Left ventricle myocardium inferior (tissue), 1 donor: ENCODE data around the gene INO80. TPM values are rescaled to one million over a fixed set of nuclear protein-coding genes. Genes with fewer than 3 reads are reported as not detected.

ENCODE experiments used
- DNase-seq: peaks from one replicate; pipeline ENCODE4 v3.0.0-alpha.2; 2020
- H3K27ac ChIP-seq: fragments of 200-600 bp; replicated peaks from 2 replicates; pipeline ENCODE4 v1.8.0; 2021
- H3K27me3 ChIP-seq: fragments of 200-600 bp; 2 replicates; pipeline ENCODE4 v1.8.0; 2021; ENCODE audit warnings: low read depth
- H3K36me3 ChIP-seq: fragments of 200-600 bp; 2 replicates; pipeline ENCODE4 v1.8.0; 2021
- H3K4me1 ChIP-seq: fragments of 200-600 bp; 2 replicates; pipeline ENCODE4 v1.8.0; 2021
- H3K4me3 ChIP-seq: fragments of 200-600 bp; 2 replicates; pipeline ENCODE4 v1.8.0; 2021; ENCODE audit warnings: mild to moderate bottlenecking, moderate library complexity
- H3K9me3 ChIP-seq: fragments of 200-600 bp; replicated peaks from 2 replicates; pipeline ENCODE4 v1.8.0; 2021
- intact Hi-C: fragments of 100-400 bp; cut with micrococcal nuclease; formaldehyde crosslinking; loops from one replicate; pipeline ENCODE4 v1.11.0; 2022
- total RNA-seq: library from RNA; stranded (reverse); fragmentation: NEBNext Ultra II Directional; extraction: Animal tissue kit (Norgen Biotek cat#: 25700); gene quantifications from one replicate; pipeline ENCODE4 v1.2.1, GENCODE V29; 2021
- TF ChIP-seq, protein P1 (sequence below): fragments of 200-600 bp; IDR thresholded peaks from 2 replicates; pipeline ENCODE4 v1.8.0; 2021; ENCODE audit warnings: antibody characterized with exemption, mild to moderate bottlenecking, borderline replicate concordance
- donor health status: DM: no; HTN: yes; CAD: no; lungs with severe emphysema.

The INO80 gene
- total RNA-seq, 1 donor from 2014 or later: 8.6 TPM

DNA sequence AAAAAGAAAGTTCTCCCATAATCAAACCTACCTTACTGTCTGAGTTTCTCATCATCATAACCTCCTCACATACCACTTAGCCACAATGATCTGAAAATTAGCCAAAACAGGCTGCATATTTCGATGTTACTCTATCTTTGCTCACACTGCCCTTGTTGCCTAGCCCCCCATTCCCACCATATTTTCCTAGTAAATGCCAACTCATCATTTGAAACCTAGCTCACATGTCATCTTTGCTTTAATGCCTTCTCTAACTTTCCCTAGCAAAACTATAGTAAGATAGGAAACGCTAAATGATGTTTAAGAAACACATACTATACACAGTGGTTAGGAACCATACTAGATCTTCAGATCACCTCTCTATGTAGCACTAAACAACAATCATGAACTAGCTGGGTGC lies 64.9 kb downstream of the INO80 start:
- H3K4me1 ChIP-seq: no peaks in the 10 kb centered on the region
- H3K27me3 ChIP-seq: no peaks in the 10 kb centered on the region
- no peak overlapping the region for H3K27ac ChIP-seq
- intact Hi-C loops: no loop called here
- no peak for DNase-seq
- H3K9me3 ChIP-seq: no peaks in the 10 kb centered on the region
- H3K4me3 ChIP-seq: no peak overlapping the region
- peaks cover 100% of the 10 kb centered on the region for H3K36me3 ChIP-seq
- TF ChIP-seq, protein P1, sequence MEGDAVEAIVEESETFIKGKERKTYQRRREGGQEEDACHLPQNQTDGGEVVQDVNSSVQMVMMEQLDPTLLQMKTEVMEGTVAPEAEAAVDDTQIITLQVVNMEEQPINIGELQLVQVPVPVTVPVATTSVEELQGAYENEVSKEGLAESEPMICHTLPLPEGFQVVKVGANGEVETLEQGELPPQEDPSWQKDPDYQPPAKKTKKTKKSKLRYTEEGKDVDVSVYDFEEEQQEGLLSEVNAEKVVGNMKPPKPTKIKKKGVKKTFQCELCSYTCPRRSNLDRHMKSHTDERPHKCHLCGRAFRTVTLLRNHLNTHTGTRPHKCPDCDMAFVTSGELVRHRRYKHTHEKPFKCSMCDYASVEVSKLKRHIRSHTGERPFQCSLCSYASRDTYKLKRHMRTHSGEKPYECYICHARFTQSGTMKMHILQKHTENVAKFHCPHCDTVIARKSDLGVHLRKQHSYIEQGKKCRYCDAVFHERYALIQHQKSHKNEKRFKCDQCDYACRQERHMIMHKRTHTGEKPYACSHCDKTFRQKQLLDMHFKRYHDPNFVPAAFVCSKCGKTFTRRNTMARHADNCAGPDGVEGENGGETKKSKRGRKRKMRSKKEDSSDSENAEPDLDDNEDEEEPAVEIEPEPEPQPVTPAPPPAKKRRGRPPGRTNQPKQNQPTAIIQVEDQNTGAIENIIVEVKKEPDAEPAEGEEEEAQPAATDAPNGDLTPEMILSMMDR: no peak

DNA sequence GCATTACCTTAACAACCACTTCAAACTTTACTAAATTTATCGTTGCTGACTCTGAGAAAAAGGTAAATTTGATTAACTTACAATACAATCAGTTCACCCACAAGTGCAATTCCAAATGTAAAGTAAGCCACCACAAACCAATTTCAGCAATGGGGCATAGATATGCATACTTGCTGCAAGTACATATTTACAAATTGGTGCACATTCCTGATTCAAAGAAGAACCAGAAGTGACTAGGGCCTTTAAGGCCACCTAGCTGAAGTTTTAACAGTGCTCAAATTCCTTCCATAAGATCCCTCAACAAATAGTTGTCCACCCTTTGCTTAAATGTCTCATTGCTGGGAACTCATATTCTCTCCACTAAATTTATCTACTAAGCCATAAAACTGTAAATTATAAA lies 67.2 kb downstream of the INO80 start:
- H3K4me3 ChIP-seq: no peak overlapping the region
- H3K4me1 ChIP-seq: no peaks in the 10 kb centered on the region
- no peaks in the 10 kb centered on the region for H3K9me3 ChIP-seq
- no peak for DNase-seq
- no peaks in the 10 kb centered on the region for H3K27me3 ChIP-seq
- H3K36me3 ChIP-seq: peaks cover 98% of the 10 kb centered on the region
- intact Hi-C loops: no loop called here
- TF ChIP-seq, protein P1: no peak
- H3K27ac ChIP-seq: no peak overlapping the region

DNA sequence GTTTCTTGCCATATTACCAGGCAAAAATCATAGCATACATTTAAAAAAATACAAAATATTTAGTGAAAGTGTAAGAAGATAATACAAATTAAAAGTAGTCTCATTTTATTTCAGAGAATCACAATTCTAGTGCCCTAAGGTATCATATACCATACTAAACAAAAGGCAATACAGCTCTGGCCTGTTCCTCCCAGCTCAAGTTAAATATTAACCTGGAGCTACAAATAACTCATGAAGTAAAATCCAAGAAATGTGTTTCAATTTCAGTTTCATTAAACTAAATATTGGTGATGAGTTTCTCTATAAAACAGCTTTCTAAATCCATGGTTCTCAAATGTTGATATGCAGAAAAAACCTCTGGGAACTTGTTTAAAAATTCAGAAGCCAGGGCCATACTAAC lies 67.7 kb downstream of the INO80 start:
- Histone ChIP-seq H3K4me3 (no peak overlapping the region), H3K27me3 (no peaks in the 10 kb centered on the region), H3K27ac (no peak overlapping the region), H3K9me3 (no peaks in the 10 kb centered on the region), H3K4me1 (no peaks in the 10 kb centered on the region), H3K36me3 (peaks cover 98% of the 10 kb centered on the region)
- DNase-seq: no peak
- TF ChIP-seq, protein P1: no peak
- intact Hi-C loops: no loop called here

GRCh38 chr15:41047474-41047873 lies 68.6 kb downstream of the INO80 start:
- H3K36me3 ChIP-seq: peaks cover 98% of the 10 kb centered on the region
- DNase-seq: no peak
- TF ChIP-seq, protein P1: no peak
- H3K4me3 ChIP-seq: no peak overlapping the region
- H3K4me1 ChIP-seq: no peaks in the 10 kb centered on the region
- no peak overlapping the region for H3K27ac ChIP-seq
- no peaks in the 10 kb centered on the region for H3K9me3 ChIP-seq
- intact Hi-C loops: no loop called here
- no peaks in the 10 kb centered on the region for H3K27me3 ChIP-seq

- Histone ChIP-seq H3K36me3 (peaks cover 91% of the 10 kb centered on the region), H3K4me1 (no peaks in the 10 kb centered on the region), H3K27ac (no peak overlapping the region), H3K4me3 (no peak overlapping the region), H3K27me3 (no peaks in the 10 kb centered on the region), H3K9me3 (no peaks in the 10 kb centered on the region)
- intact Hi-C loops: no loop called here
- TF ChIP-seq, protein P1: no peak
- DNase-seq: no peak
These were observed 72.7 kb downstream of the INO80 start for GRCh38 chr15:41043276-41043951.

- DNase-seq: no peak
- H3K36me3 ChIP-seq: peaks cover 86% of the 10 kb centered on the region
- H3K9me3 ChIP-seq: no peaks in the 10 kb centered on the region
- TF ChIP-seq, protein P1: no peak
- no peaks in the 10 kb centered on the region for H3K27me3 ChIP-seq
- H3K27ac ChIP-seq: no peak overlapping the region
- no peaks in the 10 kb centered on the region for H3K4me1 ChIP-seq
- intact Hi-C loops: no loop called here
- no peak overlapping the region for H3K4me3 ChIP-seq
These were observed 73.2 kb downstream of the INO80 start for GRCh38 chr15:41042851-41043250.
